NCI-H146 treated with DMSO at 0.1 percent for 48 hours (cell line): ENCODE data around the gene SLC3A2.

Experiments used
- DNase-seq: peaks from one replicate; lab custom pipeline; 2025; ENCODE audit not compliant: unreplicated experiment; lab: John Stamatoyannopoulos, UW

Gene SLC3A2

GRCh38 chr11:62880231-62880802, 379 bp upstream of the SLC3A2 start:
- DNase-seq: no peak

GRCh38 chr11:62881579-62882430, 1.1 kb downstream of the SLC3A2 start:
- peak; percentile 69 for DNase-seq

- no peak for DNase-seq
Measured at GRCh38 chr11:62882431-62882749, 1.7 kb downstream of the SLC3A2 start.

- no peak for DNase-seq
Measured at GRCh38 chr11:62882788-62883501, 2.2 kb downstream of the SLC3A2 start.

- no peak for DNase-seq
Measured at GRCh38 chr11:62883673-62884072, 3.0 kb downstream of the SLC3A2 start.

GRCh38 chr11:62885137-62885750, 4.5 kb downstream of the SLC3A2 start:
- DNase-seq: no peak

- no peak for DNase-seq
Measured at GRCh38 chr11:62888406-62888805, 7.7 kb downstream of the SLC3A2 start.

GRCh38 chr11:62889126-62889483, 8.4 kb downstream of the SLC3A2 start:
- no peak for DNase-seq

- no peak for DNase-seq
Measured at GRCh38 chr11:62889484-62890437, 9.1 kb downstream of the SLC3A2 start.

GRCh38 chr11:62892077-62892922, 11.6 kb downstream of the SLC3A2 start:
- no peak for DNase-seq

GRCh38 chr11:62895501-62895900, 14.8 kb downstream of the SLC3A2 start:
- no peak for DNase-seq

GRCh38 chr11:62896049-62896448, 15.4 kb downstream of the SLC3A2 start:
- DNase-seq: no peak

- no peak for DNase-seq
Measured at GRCh38 chr11:62897311-62897710, 16.6 kb downstream of the SLC3A2 start.

GRCh38 chr11:62898027-62898426, 17.3 kb downstream of the SLC3A2 start:
- DNase-seq: no peak

- DNase-seq: no peak
Measured at GRCh38 chr11:62902932-62903331, 22.2 kb downstream of the SLC3A2 start.

- no peak for DNase-seq
Measured at GRCh38 chr11:62905296-62905695, 24.6 kb downstream of the SLC3A2 start.

- DNase-seq: peak; percentile 36
Measured at GRCh38 chr11:62905927-62906531, 25.3 kb downstream of the SLC3A2 start.

GRCh38 chr11:62908468-62909072, 27.9 kb downstream of the SLC3A2 start:
- no peak for DNase-seq
